HEK293 (cell line): ENCODE data around the gene STARD5.

Experiments used
- CTCF ChIA-PET: fragments of 350-600 bp; formaldehyde crosslinking; extraction: SDS; loops from one replicate; lab custom pipeline; 2021; ENCODE audit warnings: antibody characterized with exemption; lab: Yijun Ruan, JAX
- POLR2A ChIA-PET: fragments of 300-600 bp; formaldehyde crosslinking; extraction: SDS; loops from one replicate; lab custom pipeline; 2020; ENCODE audit warnings: antibody characterized with exemption, inconsistent platforms; lab: Yijun Ruan, JAX
- H3K27ac ChIP-seq: fragments of 200-500 bp; sonication (Bioruptor generic); 2 replicates; pipeline ENCODE4 v1.5.1; 2014; ENCODE audit warnings: low read depth, low read length, control low read depth, inconsistent platforms; ENCODE audit errors: extremely low read depth
- H3K36me3 ChIP-seq, 2 experiments: fragments of 200-500 bp in 1 of 2; sonication (Bioruptor generic) in 1 of 2; 1 replicate in 1 of 2; 2 replicates in 1 of 2; pipeline ENCODE4 v1.5.1; 2014 to 2017; ENCODE audit warnings: inconsistent platforms in 2 of 2, low read length in 2 of 2; ENCODE audit not compliant: control insufficient read depth in 2 of 2, insufficient read depth in 1 of 2
- H3K4me1 ChIP-seq: fragments of 200-500 bp; sonication (Bioruptor generic); 2 replicates; pipeline ENCODE4 v1.5.1; 2014; ENCODE audit warnings: mild to moderate bottlenecking, low read length, inconsistent platforms; ENCODE audit not compliant: control insufficient read depth, insufficient read depth
- H3K4me3 ChIP-seq: 2 replicates; pipeline ENCODE4 v1.5.1; 2011; ENCODE audit warnings: low read depth, mild to moderate bottlenecking, control low read depth, low read length, moderate library complexity
- H3K9me3 ChIP-seq: fragments of 200-500 bp; sonication (Bioruptor generic); 2 replicates; pipeline ENCODE4 v1.5.1; 2014; ENCODE audit warnings: low read depth, low read length, inconsistent platforms; ENCODE audit not compliant: control insufficient read depth, insufficient read depth
- MEIS1 ChIP-seq: sonication (generic); formaldehyde crosslinking; IDR thresholded peaks from 2 replicates; pipeline ENCODE4 v1.8.1; 2022; ENCODE audit warnings: missing genetic modification reagents, mild to moderate bottlenecking, borderline replicate concordance
- ZNF112 ChIP-seq: fragments of 450-650 bp; formaldehyde crosslinking; IDR thresholded peaks from 2 replicates; pipeline ENCODE4 v1.5.0; 2017; ENCODE audit warnings: missing biosample characterization, missing genetic modification characterization
- ZNF121 ChIP-seq: fragments of 450-650 bp; formaldehyde crosslinking; IDR thresholded peaks from 2 replicates; pipeline ENCODE4 v1.5.1; 2016; ENCODE audit warnings: missing biosample characterization, missing genetic modification characterization
- ZNF302 ChIP-seq: fragments of 450-650 bp; formaldehyde crosslinking; IDR thresholded peaks from 2 replicates; pipeline ENCODE4 v1.5.1; 2016; ENCODE audit warnings: missing biosample characterization, missing genetic modification characterization, low read depth
- ZNF335 ChIP-seq: fragments of 450-650 bp; formaldehyde crosslinking; conservative IDR thresholded peaks from 2 replicates; pipeline ENCODE4 v1.5.1; 2016; ENCODE audit warnings: missing biosample characterization, missing genetic modification characterization
- ZNF426 ChIP-seq: fragments of 450-650 bp; formaldehyde crosslinking; IDR thresholded peaks from 2 replicates; pipeline ENCODE4 v1.5.1; 2017; ENCODE audit warnings: missing biosample characterization, missing genetic modification characterization, mild to moderate bottlenecking, inconsistent platforms, moderate library complexity
- ZNF654 ChIP-seq: fragments of 450-650 bp; formaldehyde crosslinking; IDR thresholded peaks from 2 replicates; pipeline ENCODE4 v1.5.1; 2016; ENCODE audit warnings: low read depth, missing biosample characterization, missing genetic modification characterization
- ZNF843 ChIP-seq: fragments of 450-650 bp; formaldehyde crosslinking; IDR thresholded peaks from 2 replicates; pipeline ENCODE4 v1.5.1; 2016; ENCODE audit warnings: missing biosample characterization, missing genetic modification characterization
- TF ChIP-seq, protein P1 (sequence below): fragments of 450-650 bp; formaldehyde crosslinking; IDR thresholded peaks from 2 replicates; pipeline ENCODE4 v1.5.1; 2016; ENCODE audit warnings: missing biosample characterization, missing genetic modification characterization
- TF ChIP-seq, protein P2 (sequence below): fragments of 450-650 bp; formaldehyde crosslinking; IDR thresholded peaks from 2 replicates; pipeline ENCODE4 v1.5.1; 2016; ENCODE audit warnings: missing biosample characterization, missing genetic modification characterization, borderline replicate concordance
- TF ChIP-seq, protein P3 (sequence below): fragments of 450-650 bp; formaldehyde crosslinking; IDR thresholded peaks from 2 replicates; pipeline ENCODE4 v1.5.1; 2016; ENCODE audit warnings: missing biosample characterization, missing genetic modification characterization
- TF ChIP-seq, protein P4 (sequence below): fragments of 450-650 bp; formaldehyde crosslinking; IDR thresholded peaks from 2 replicates; pipeline ENCODE4 v1.5.1; 2016; ENCODE audit warnings: missing biosample characterization, missing genetic modification characterization
- TF ChIP-seq, protein P5 (sequence below): fragments of 450-650 bp; formaldehyde crosslinking; IDR thresholded peaks from 2 replicates; pipeline ENCODE4 v1.5.1; 2016; ENCODE audit warnings: missing biosample characterization, missing genetic modification characterization

Gene STARD5

DNA sequence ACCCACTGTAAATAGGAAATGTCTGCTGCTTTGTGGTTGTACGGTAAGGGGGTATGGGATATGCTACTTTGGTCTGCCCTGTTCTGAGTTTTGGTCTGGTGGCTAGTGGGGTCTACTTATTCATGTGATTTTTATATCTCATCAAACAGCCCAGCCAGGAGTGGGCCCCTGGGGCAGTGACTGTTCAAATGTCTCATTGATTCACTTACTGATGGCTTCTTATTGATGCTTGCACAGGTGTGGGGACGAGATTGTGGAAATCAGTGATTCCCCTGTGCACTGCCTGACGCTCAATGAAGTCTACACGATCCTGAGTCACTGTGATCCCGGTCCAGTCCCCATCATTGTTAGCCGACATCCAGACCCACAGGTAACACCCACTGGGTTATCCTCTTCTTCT, 38.5 kb downstream of the STARD5 start:
- H3K27ac ChIP-seq, result no peak overlapping the region
- no peak overlapping the region for H3K4me3 ChIP-seq
- H3K4me1 ChIP-seq, result no peaks in the 10 kb centered on the region
- POLR2A ChIA-PET, result no interaction called here
- CTCF ChIA-PET, result interaction anchor here (0.7 to 2.3 kb wide), 2 partner anchors 10 to 142 kb away, joined by 3 to 13 read pairs; no protein-coding TSS in a partner anchor
- no peak for TF ChIP-seq ZNF335
- TF ChIP-seq, protein P1, sequence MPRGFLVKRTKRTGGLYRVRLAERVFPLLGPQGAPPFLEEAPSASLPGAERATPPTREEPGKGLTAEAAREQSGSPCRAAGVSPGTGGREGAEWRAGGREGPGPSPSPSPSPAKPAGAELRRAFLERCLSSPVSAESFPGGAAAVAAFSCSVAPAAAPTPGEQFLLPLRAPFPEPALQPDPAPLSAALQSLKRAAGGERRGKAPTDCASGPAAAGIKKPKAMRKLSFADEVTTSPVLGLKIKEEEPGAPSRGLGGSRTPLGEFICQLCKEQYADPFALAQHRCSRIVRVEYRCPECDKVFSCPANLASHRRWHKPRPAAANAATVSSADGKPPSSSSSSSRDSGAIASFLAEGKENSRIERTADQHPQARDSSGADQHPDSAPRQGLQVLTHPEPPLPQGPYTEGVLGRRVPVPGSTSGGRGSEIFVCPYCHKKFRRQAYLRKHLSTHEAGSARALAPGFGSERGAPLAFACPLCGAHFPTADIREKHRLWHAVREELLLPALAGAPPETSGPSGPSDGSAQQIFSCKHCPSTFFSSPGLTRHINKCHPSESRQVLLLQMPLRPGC, result no peak
- TF ChIP-seq ZNF843, result no peak
- TF ChIP-seq, protein P2, sequence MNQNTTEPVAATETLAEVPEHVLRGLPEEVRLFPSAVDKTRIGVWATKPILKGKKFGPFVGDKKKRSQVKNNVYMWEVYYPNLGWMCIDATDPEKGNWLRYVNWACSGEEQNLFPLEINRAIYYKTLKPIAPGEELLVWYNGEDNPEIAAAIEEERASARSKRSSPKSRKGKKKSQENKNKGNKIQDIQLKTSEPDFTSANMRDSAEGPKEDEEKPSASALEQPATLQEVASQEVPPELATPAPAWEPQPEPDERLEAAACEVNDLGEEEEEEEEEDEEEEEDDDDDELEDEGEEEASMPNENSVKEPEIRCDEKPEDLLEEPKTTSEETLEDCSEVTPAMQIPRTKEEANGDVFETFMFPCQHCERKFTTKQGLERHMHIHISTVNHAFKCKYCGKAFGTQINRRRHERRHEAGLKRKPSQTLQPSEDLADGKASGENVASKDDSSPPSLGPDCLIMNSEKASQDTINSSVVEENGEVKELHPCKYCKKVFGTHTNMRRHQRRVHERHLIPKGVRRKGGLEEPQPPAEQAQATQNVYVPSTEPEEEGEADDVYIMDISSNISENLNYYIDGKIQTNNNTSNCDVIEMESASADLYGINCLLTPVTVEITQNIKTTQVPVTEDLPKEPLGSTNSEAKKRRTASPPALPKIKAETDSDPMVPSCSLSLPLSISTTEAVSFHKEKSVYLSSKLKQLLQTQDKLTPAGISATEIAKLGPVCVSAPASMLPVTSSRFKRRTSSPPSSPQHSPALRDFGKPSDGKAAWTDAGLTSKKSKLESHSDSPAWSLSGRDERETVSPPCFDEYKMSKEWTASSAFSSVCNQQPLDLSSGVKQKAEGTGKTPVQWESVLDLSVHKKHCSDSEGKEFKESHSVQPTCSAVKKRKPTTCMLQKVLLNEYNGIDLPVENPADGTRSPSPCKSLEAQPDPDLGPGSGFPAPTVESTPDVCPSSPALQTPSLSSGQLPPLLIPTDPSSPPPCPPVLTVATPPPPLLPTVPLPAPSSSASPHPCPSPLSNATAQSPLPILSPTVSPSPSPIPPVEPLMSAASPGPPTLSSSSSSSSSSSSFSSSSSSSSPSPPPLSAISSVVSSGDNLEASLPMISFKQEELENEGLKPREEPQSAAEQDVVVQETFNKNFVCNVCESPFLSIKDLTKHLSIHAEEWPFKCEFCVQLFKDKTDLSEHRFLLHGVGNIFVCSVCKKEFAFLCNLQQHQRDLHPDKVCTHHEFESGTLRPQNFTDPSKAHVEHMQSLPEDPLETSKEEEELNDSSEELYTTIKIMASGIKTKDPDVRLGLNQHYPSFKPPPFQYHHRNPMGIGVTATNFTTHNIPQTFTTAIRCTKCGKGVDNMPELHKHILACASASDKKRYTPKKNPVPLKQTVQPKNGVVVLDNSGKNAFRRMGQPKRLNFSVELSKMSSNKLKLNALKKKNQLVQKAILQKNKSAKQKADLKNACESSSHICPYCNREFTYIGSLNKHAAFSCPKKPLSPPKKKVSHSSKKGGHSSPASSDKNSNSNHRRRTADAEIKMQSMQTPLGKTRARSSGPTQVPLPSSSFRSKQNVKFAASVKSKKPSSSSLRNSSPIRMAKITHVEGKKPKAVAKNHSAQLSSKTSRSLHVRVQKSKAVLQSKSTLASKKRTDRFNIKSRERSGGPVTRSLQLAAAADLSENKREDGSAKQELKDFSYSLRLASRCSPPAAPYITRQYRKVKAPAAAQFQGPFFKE (tag by site-specific recombination), result no peak
- H3K36me3 ChIP-seq, result no peaks in the 10 kb centered on the region
- H3K9me3 ChIP-seq, result no peaks in the 10 kb centered on the region

DNA sequence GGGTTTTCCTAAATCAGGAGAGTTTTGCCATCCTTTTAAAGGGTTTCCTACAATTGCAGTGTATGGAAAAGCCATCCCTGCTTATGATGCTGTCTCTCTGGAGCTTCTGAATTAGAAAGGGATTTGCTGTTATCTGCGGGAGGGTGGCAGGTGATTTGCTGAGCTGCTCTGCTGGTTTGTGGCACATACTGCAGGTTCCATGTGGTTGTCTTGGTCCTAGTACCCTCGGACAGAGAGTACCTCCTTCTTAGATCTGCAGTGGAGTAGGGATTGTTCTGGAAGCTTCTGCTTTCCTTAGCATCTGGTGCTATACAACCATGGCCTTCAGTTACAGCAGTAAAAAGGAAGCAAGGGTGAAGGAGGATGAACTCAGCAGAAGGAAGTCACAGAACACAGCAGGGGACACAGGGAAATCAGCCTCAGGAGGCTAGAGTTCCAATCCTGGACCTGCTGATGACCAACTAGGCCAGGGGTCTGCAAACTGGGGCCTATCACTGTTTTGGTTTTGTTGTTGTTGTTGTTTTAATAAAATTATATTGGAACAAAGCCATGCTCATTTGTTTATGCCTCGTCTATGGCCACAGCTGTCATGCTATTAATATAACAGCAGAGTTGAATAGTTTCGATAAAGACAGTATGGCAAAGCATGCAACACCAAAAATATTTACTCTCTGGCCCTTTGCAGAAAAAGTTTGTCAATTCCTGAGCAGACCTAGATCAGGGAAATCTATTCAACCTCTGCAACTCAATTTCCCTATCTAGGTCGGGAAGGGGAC, 39.5 kb downstream of the STARD5 start:
- CTCF ChIA-PET, result interaction anchor here (0.6 to 1.9 kb wide), 3 partner anchors 9 to 1687 kb away, joined by 3 to 6 read pairs (median 5); no protein-coding TSS in a partner anchor
- TF ChIP-seq ZNF112 (no peak), MEIS1 (CRISPR knock-in tag) (no peak), ZNF426 (tag by site-specific recombination) (no peak), ZNF654 (tag by site-specific recombination) (no peak), ZNF302 (tag by site-specific recombination) (no peak), ZNF121 (tag by site-specific recombination) (no peak)
- TF ChIP-seq, protein P3, sequence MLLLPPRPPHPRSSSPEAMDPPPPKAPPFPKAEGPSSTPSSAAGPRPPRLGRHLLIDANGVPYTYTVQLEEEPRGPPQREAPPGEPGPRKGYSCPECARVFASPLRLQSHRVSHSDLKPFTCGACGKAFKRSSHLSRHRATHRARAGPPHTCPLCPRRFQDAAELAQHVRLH, result no peak
- TF ChIP-seq, protein P4, sequence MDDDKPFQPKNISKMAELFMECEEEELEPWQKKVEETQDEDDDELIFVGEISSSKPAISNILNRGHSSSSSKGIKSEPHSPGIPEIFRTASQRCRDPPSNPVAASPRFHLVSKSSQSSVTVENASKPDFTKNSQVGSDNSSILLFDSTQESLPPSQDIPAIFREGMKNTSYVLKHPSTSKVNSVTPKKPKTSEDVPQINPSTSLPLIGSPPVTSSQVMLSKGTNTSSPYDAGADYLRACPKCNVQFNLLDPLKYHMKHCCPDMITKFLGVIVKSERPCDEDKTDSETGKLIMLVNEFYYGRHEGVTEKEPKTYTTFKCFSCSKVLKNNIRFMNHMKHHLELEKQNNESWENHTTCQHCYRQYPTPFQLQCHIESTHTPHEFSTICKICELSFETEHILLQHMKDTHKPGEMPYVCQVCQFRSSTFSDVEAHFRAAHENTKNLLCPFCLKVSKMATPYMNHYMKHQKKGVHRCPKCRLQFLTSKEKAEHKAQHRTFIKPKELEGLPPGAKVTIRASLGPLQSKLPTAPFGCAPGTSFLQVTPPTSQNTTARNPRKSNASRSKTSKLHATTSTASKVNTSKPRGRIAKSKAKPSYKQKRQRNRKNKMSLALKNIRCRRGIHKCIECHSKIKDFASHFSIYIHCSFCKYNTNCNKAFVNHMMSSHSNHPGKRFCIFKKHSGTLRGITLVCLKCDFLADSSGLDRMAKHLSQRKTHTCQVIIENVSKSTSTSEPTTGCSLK (tag by site-specific recombination), result no peak
- TF ChIP-seq, protein P5, sequence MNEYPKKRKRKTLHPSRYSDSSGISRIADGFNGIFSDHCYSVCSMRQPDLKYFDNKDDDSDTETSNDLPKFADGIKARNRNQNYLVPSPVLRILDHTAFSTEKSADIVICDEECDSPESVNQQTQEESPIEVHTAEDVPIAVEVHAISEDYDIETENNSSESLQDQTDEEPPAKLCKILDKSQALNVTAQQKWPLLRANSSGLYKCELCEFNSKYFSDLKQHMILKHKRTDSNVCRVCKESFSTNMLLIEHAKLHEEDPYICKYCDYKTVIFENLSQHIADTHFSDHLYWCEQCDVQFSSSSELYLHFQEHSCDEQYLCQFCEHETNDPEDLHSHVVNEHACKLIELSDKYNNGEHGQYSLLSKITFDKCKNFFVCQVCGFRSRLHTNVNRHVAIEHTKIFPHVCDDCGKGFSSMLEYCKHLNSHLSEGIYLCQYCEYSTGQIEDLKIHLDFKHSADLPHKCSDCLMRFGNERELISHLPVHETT, result no peak
- H3K27ac ChIP-seq, result no peak overlapping the region

More for the DNA sequence above, 39.5 kb downstream of the STARD5 start:
- H3K9me3 ChIP-seq, result no peaks in the 10 kb centered on the region
- H3K36me3 ChIP-seq, result no peaks in the 10 kb centered on the region
- H3K4me3 ChIP-seq, result no peak overlapping the region
- POLR2A ChIA-PET, result no interaction called here
- H3K4me1 ChIP-seq, result 0 out of 2 replicates have a peak, but pooled peaks cover 2% of the 10 kb centered on the region
